A549 (cell line): ENCODE measurements around the gene FAM170B.

ENCODE experiments used
- CEBPB ChIP-seq, 2 experiments: fragments of >200 bp in 1 of 2; sonication (Bioruptor Twin) in 1 of 2; formaldehyde crosslinking in 1 of 2; IDR thresholded peaks; 2 replicates each; pipeline ENCODE4 v1.6.1; 2012 to 2016
- NR3C1 ChIP-seq: fragments of >200 bp; sonication (Bioruptor Twin); formaldehyde crosslinking; IDR thresholded peaks from 3 replicates; pipeline ENCODE4 v1.6.1; 2017
- RAD21 ChIP-seq, 2 experiments: fragments of >200 bp in 1 of 2; sonication (Bioruptor Twin) in 1 of 2; formaldehyde crosslinking in 1 of 2; IDR thresholded peaks in 1 of 2; conservative IDR thresholded peaks in 1 of 2; 2 replicates in 1 of 2; 3 replicates in 1 of 2; pipeline ENCODE4 v1.6.1; 2012 to 2018; ENCODE audit warnings: inconsistent platforms in 1 of 2
- REST ChIP-seq: fragments of 200-600 bp; sonication (generic); IDR thresholded peaks from 2 replicates; pipeline ENCODE4 v1.6.1; 2016; ENCODE audit warnings: antibody characterized with exemption, mild to moderate bottlenecking, moderate library complexity
- SREBF2 ChIP-seq: fragments of 450-650 bp; IDR thresholded peaks from 2 replicates; pipeline ENCODE4 v1.6.1; 2014; ENCODE audit warnings: mild to moderate bottlenecking, moderate library complexity
- ZSCAN20 ChIP-seq: fragments of 250-450 bp; sonication (Bioruptor Pico); IDR thresholded peaks from 2 replicates; pipeline ENCODE4 v1.8.0; 2022; ENCODE audit warnings: mild to moderate bottlenecking, moderate library complexity
- TF ChIP-seq, protein P1 (sequence below): fragments of >200 bp; sonication (Bioruptor Twin); formaldehyde crosslinking; IDR thresholded peaks from 3 replicates; pipeline ENCODE4 v1.5.1; 2016
- TF ChIP-seq, protein P2 (sequence below): fragments of 450-650 bp; IDR thresholded peaks from 2 replicates; pipeline ENCODE4 v1.6.1; 2014; ENCODE audit warnings: antibody characterized with exemption
- TF ChIP-seq, protein P3 (sequence below): IDR thresholded peaks from 2 replicates; pipeline ENCODE4 v1.6.1; 2012

DNA sequence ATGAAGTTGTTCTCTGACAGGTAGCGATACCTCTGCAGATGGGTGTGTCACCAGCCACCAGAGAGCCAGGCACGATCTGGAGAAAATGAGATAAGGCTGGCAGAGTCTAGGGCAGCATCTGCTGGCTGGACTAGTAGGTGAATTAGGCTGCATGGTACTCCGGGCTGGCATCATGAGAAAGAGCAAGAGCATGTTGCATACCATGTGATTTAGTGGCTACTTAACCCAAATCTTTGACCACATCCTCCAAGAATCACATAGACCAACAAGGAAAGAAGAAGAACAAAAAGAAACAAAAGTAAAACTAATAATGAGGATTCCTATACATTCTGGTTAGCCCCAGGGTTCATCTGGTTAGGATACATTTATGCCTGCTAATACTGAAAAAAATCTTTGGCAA lies 23.4 kb upstream of the FAM170B start:
- TF ChIP-seq, protein P1, sequence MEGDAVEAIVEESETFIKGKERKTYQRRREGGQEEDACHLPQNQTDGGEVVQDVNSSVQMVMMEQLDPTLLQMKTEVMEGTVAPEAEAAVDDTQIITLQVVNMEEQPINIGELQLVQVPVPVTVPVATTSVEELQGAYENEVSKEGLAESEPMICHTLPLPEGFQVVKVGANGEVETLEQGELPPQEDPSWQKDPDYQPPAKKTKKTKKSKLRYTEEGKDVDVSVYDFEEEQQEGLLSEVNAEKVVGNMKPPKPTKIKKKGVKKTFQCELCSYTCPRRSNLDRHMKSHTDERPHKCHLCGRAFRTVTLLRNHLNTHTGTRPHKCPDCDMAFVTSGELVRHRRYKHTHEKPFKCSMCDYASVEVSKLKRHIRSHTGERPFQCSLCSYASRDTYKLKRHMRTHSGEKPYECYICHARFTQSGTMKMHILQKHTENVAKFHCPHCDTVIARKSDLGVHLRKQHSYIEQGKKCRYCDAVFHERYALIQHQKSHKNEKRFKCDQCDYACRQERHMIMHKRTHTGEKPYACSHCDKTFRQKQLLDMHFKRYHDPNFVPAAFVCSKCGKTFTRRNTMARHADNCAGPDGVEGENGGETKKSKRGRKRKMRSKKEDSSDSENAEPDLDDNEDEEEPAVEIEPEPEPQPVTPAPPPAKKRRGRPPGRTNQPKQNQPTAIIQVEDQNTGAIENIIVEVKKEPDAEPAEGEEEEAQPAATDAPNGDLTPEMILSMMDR, result no peak
- TF ChIP-seq REST, result no peak
- no peak for TF ChIP-seq RAD21 (conservative IDR thresholded peaks at IDR 0.05 in 1 of 2, IDR thresholded peaks at IDR 0.05 in 1 of 2)
- TF ChIP-seq CEBPB (IDR thresholded peaks at IDR 0.05), result no peak
- TF ChIP-seq, protein P2, sequence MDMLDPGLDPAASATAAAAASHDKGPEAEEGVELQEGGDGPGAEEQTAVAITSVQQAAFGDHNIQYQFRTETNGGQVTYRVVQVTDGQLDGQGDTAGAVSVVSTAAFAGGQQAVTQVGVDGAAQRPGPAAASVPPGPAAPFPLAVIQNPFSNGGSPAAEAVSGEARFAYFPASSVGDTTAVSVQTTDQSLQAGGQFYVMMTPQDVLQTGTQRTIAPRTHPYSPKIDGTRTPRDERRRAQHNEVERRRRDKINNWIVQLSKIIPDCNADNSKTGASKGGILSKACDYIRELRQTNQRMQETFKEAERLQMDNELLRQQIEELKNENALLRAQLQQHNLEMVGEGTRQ, result no peak
- TF ChIP-seq, protein P3, sequence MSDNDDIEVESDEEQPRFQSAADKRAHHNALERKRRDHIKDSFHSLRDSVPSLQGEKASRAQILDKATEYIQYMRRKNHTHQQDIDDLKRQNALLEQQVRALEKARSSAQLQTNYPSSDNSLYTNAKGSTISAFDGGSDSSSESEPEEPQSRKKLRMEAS, result no peak
- no peak for TF ChIP-seq ZSCAN20 (CRISPR knock-in tag)
- no peak for TF ChIP-seq SREBF2
- no peak for TF ChIP-seq NR3C1
